Liver (tissue), 3 donors: Measurements from ENCODE around the gene TENT4A.

ENCODE experiments used
- ATF3 ChIP-seq: IDR thresholded peaks from 2 replicates; pipeline ENCODE4 v1.6.1; 2016; ENCODE audit warnings: antibody characterized with exemption
- CTCF ChIP-seq: fragments of 150-350 bp; IDR thresholded peaks from 2 replicates; pipeline ENCODE4 v1.5.1; 2017; ENCODE audit warnings: improper control_type of control experiment, low read depth, low read length; ENCODE audit not compliant: missing input control
- EGR1 ChIP-seq, 2 donors: IDR thresholded peaks; 2 replicates each; pipeline ENCODE4 v1.6.1; 2016 to 2018; ENCODE audit warnings: antibody characterized with exemption in 2 of 2, low read depth in 2 of 2
- GABPA ChIP-seq, 2 donors: IDR thresholded peaks in 1 of 2; conservative IDR thresholded peaks in 1 of 2; 2 replicates each; pipeline ENCODE4 v1.6.1; 2016; ENCODE audit warnings: antibody characterized with exemption in 2 of 2, mild to moderate bottlenecking in 1 of 2, moderate library complexity in 1 of 2
- HNF4G ChIP-seq: IDR thresholded peaks from 2 replicates; pipeline ENCODE4 v1.6.1; 2016; ENCODE audit warnings: antibody characterized with exemption
- MAX ChIP-seq: IDR thresholded peaks from 2 replicates; pipeline ENCODE4 v1.6.1; 2016; ENCODE audit warnings: antibody characterized with exemption
- RAD21 ChIP-seq, 2 donors: IDR thresholded peaks; 2 replicates each; pipeline ENCODE4 v1.6.1; 2016; ENCODE audit warnings: antibody characterized with exemption in 2 of 2, mild to moderate bottlenecking in 2 of 2
- REST ChIP-seq: IDR thresholded peaks from 2 replicates; pipeline ENCODE4 v1.6.1; 2016; ENCODE audit warnings: antibody characterized with exemption, mild to moderate bottlenecking
- RXRA ChIP-seq, 2 donors: IDR thresholded peaks; 2 replicates each; pipeline ENCODE4 v1.6.1; 2017 to 2018; ENCODE audit warnings: antibody characterized with exemption in 2 of 2, mild to moderate bottlenecking in 1 of 2
- SP1 ChIP-seq: IDR thresholded peaks from 2 replicates; pipeline ENCODE4 v1.6.1; 2018; ENCODE audit warnings: antibody characterized with exemption, mild to moderate bottlenecking
- TAF1 ChIP-seq: conservative IDR thresholded peaks from 2 replicates; pipeline ENCODE4 v1.6.1; 2016; ENCODE audit warnings: antibody characterized with exemption, mild to moderate bottlenecking
- YY1 ChIP-seq: IDR thresholded peaks from 2 replicates; pipeline ENCODE4 v1.6.1; 2016; ENCODE audit warnings: antibody characterized with exemption, mild to moderate bottlenecking
- ZBTB33 ChIP-seq: IDR thresholded peaks from 2 replicates; pipeline ENCODE4 v1.6.1; 2016; ENCODE audit warnings: antibody characterized with exemption
- donor health status: healthy.
- donor health status: healthy.

- TF ChIP-seq CTCF, result no peak
- no peak for TF ChIP-seq ZBTB33
- TF ChIP-seq ATF3, result no peak
- TF ChIP-seq TAF1, result no peak
- no peak for TF ChIP-seq RXRA (IDR thresholded peaks at IDR 0.05)
- TF ChIP-seq YY1, result no peak
- no peak for TF ChIP-seq REST
- TF ChIP-seq RAD21 (IDR thresholded peaks at IDR 0.05), result no peak
- no peak for TF ChIP-seq EGR1 (IDR thresholded peaks at IDR 0.05; ENCODE audit: low read depth in 2 of 2)
- no peak for TF ChIP-seq SP1
- no peak for TF ChIP-seq HNF4G
- no peak for TF ChIP-seq MAX
- no peak for TF ChIP-seq GABPA (IDR thresholded peaks at IDR 0.05 in 1 of 2, conservative IDR thresholded peaks at IDR 0.05 in 1 of 2)
Observed at GRCh38 chr5:6785861-6786180, 72.6 kb downstream of the TENT4A start.
